Heart left ventricle (tissue), 16 donors: Measurements from ENCODE around the gene ROR1. TPM values are rescaled to one million over a fixed set of nuclear protein-coding genes. Genes with fewer than 3 reads are reported as not detected.
"Not testable (repeated sequence)": the region's sequence is repeated elsewhere in the genome, so short reads cannot be mapped to it uniquely, and the experiment has no call there.

ENCODE experiments used
- ATAC-seq, 4 donors: fragments of 200-7000 bp; cut with Tn5 transposase; one replicate each; pipeline ENCODE4 v1.9.1; 2020 to 2022; ENCODE audit warnings: moderate library complexity in 4 of 4, mild to moderate bottlenecking in 3 of 4, moderate number of reproducible peaks in 1 of 4
- DNase-seq, 5 donors: peaks; one replicate each; pipeline ENCODE4 v3.0.0-alpha.2; 2020
- H3K27ac ChIP-seq, 12 donors: fragments of 200-600 bp; sonication (generic) in 4 of 12; one replicate each; pipeline versions ENCODE4 v1.5.0 to v1.8.0; 2016 to 2022; ENCODE audit warnings: mild to moderate bottlenecking in 2 of 12
- H3K27me3 ChIP-seq, 9 donors: fragments of 200-600 bp; sonication (generic) in 2 of 9; one replicate each; pipeline versions ENCODE4 v1.5.1 to v1.8.0; 2016 to 2022; ENCODE audit warnings: mild to moderate bottlenecking in 3 of 9
- H3K36me3 ChIP-seq, 9 donors: fragments of 200-600 bp; sonication (generic) in 2 of 9; one replicate each; pipeline versions ENCODE4 v1.5.0 to v1.8.0; 2018 to 2022; ENCODE audit warnings: mild to moderate bottlenecking in 2 of 9
- H3K4me1 ChIP-seq, 12 donors: fragments of 200-600 bp; sonication (generic) in 4 of 12; one replicate each; pipeline versions ENCODE4 v1.5.0 to v1.8.0; 2016 to 2022; ENCODE audit warnings: mild to moderate bottlenecking in 3 of 12
- H3K4me3 ChIP-seq, 12 donors: fragments of 200-600 bp; sonication (generic) in 4 of 12; one replicate each; pipeline versions ENCODE4 v1.5.0 to v1.8.0; 2017 to 2022; ENCODE audit warnings: mild to moderate bottlenecking in 9 of 12, moderate library complexity in 4 of 12
- H3K9me3 ChIP-seq, 12 donors: fragments of 200-600 bp; sonication (generic) in 4 of 12; one replicate each; pipeline versions ENCODE4 v1.5.0 to v1.8.0; 2016 to 2022; ENCODE audit warnings: mild to moderate bottlenecking in 1 of 12
- POLR2A ChIP-seq, 2 donors: fragments of 450-650 bp; IDR thresholded peaks; one replicate each; pipeline ENCODE4 v1.6.1; 2017; ENCODE audit warnings: antibody characterized with exemption in 2 of 2, mild to moderate bottlenecking in 2 of 2, moderate library complexity in 2 of 2
- WGBS, 4 donors: extraction: QIAGEN DNeasy Blood & Tissue Kit in 2 of 4; methylation state at CpG; one replicate each; pipeline versions ENCODE4 v1.1.5 to v1.1.7; 2013 to 2018; 5-methylcytosine and 5-hydroxymethylcytosine counted together
- intact Hi-C, 10 donors: fragments of 100-400 bp; cut with DNase I; formaldehyde crosslinking; loops; one replicate each; pipeline versions ENCODE4 v1.11.1 to v1.14.2; 2022
- polyA plus RNA-seq, 2 donors: library from polyadenylated mRNA; stranded (reverse); fragments of 200-250 nt; gene quantifications; one replicate each; pipeline ENCODE4 v1.2.3, GENCODE V29; 2013
- total RNA-seq, 9 donors: library from RNA; depleted of rRNA in 2 of 9; stranded (reverse); fragments of >200 nt in 2 of 9; fragmentation: NEBNext Ultra II Directional in 3 of 9; extraction: Animal tissue kit (Norgen Biotek cat#: 25700) in 3 of 9; gene quantifications; one replicate each; pipeline versions ENCODE4 v1.1.0 to v1.2.4, GENCODE V29; 2016 to 2023
- TF ChIP-seq, protein P1 (sequence below), 12 donors: fragments of 200-600 bp; sonication (generic) in 4 of 12; IDR thresholded peaks; one replicate each; pipeline versions ENCODE4 v1.5.0 to v1.8.0; 2018 to 2022; ENCODE audit warnings: antibody characterized with exemption in 12 of 12, mild to moderate bottlenecking in 5 of 12
- donor health status: ischemic (EF 13 %, LVEDD 7.1; RV severe dilation, severe dysfunction).
- donor health status: healthy with polysubstance abuse.
- donor health status: DM: no; HTN: yes; CAD: no.
- donor health status: DM: no; HTN: no; CAD: no.
- donor health status: ischemic (EF 25% LVEDD 6.9; RV normal size, moderate dysfunction).
- donor health status: ischemic (EF 25% LVEDD 5.7; RV mildly dilated, moderate dysfunction).
- donor health status: healthy.
- donor health status: DM: yes; HTN: yes; CAD: no.
- donor health status: ischemic (EF 35%, LVEDD 5.7; RV mildly dilated, moderate dysfunction).
- donor health status: nonischemic (EF 11% LVEDD 7.7; RV severe dilation, severe dysfunction).
- donor health status: DM: yes; HTN: yes; CAD: no.
- donor health status: PGD.
- donor health status: ischemic (EF 29% LVEDD 5.4; RV normal size, mild dysfunction).
- donor health status: nonischemic (EF 23%, LVEDD 6.1; RV moderate dilation, normal function).

The ROR1 gene
- total and polyA plus RNA-seq, 11 donors, result 4.1 to 35.3 (median 19.3) TPM

DNA sequence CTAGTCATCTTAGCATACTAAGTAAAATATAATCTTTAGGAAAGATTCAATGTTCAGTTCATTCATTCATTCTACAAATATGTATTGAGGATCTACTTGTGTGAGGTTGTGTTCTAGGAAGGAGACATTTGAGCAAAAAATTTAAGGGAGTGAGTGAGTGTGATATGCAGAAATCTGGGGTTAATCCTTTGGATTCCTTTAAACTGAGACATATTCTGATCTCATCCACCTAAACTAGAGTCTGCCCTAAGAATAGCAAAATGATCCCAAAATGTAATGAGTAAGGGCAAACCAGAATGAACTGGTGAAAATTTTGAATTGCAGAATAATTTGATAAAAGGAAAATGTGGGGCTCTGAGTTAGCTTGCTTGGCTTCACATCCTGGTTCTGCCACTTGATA is 438.2 kb downstream of the ROR1 start:
- DNase-seq (no peak), ATAC-seq (no peak)
- TF ChIP-seq, protein P1, sequence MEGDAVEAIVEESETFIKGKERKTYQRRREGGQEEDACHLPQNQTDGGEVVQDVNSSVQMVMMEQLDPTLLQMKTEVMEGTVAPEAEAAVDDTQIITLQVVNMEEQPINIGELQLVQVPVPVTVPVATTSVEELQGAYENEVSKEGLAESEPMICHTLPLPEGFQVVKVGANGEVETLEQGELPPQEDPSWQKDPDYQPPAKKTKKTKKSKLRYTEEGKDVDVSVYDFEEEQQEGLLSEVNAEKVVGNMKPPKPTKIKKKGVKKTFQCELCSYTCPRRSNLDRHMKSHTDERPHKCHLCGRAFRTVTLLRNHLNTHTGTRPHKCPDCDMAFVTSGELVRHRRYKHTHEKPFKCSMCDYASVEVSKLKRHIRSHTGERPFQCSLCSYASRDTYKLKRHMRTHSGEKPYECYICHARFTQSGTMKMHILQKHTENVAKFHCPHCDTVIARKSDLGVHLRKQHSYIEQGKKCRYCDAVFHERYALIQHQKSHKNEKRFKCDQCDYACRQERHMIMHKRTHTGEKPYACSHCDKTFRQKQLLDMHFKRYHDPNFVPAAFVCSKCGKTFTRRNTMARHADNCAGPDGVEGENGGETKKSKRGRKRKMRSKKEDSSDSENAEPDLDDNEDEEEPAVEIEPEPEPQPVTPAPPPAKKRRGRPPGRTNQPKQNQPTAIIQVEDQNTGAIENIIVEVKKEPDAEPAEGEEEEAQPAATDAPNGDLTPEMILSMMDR (IDR thresholded peaks at IDR 0.05), result no peak
- TF ChIP-seq POLR2A (IDR thresholded peaks at IDR 0.05), result no peak
- H3K27ac ChIP-seq, result no peak overlapping the region
- H3K27me3 ChIP-seq, result no peaks in the 10 kb centered on the region
- no peak overlapping the region for H3K4me3 ChIP-seq
- intact Hi-C loops, result no loop called here
- H3K4me1 ChIP-seq, result no peaks in the 10 kb centered on the region
- no peaks in the 10 kb centered on the region for H3K36me3 ChIP-seq
- H3K9me3 ChIP-seq, result no peaks in the 10 kb centered on the region

DNA sequence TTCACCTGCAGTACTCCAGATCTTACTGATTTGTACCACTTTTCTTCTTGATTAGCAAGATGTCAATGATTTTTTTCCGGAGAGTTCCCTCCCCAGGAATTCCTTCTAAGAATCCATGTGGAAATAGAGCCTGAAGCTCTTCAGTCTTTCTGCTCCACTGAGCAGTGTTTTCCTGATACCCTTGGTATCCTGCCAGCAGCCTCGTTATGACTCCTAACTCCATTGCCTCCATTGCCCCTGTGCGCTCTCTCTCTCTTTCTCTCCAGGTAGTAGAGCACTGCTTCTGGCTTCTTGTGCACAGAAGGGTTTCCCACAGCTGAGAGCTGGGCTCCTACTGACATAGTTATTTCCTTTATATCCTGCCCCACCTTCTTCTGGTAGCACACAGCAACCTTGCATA is 441.8 kb downstream of the ROR1 start:
- DNase-seq, result no peak
- WGBS, 4 donors, result 75 to 85% (median 83%) methylated on average over 3 of the region's 3 CpGs
- Histone ChIP-seq H3K4me3 (no peak overlapping the region), H3K9me3 (no peaks in the 10 kb centered on the region), H3K36me3 (no peaks in the 10 kb centered on the region), H3K27me3 (no peaks in the 10 kb centered on the region), H3K4me1 (no peaks in the 10 kb centered on the region), H3K27ac (no peak overlapping the region)
- TF ChIP-seq POLR2A (IDR thresholded peaks at IDR 0.05), result no peak
- TF ChIP-seq, protein P1 (IDR thresholded peaks at IDR 0.05), result no peak
- no peak for ATAC-seq
- intact Hi-C loops, result no loop called here

DNA sequence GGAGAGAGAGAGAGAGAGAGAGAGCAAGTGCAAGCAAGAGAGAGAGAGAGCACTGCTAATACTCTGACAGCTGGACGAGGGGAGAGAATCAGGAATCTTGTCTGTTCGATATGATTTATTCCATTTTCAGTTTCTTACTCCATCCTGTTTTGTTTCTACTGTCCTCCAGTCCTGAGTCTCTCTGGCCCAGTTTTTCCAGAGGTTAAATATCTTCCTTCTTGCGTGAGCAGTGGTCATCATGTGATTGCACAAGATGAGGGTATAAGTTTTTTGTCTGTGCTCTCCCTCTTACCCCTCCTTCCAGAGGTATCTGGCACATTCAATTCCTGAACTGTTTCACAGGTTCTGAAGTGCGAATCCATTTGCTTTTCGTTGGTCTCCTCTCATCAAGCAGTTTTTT is 446.4 kb downstream of the ROR1 start:
- H3K36me3 ChIP-seq, result no peaks in the 10 kb centered on the region
- H3K27ac ChIP-seq, result no peak overlapping the region
- no peaks in the 10 kb centered on the region for H3K9me3 ChIP-seq
- TF ChIP-seq POLR2A (IDR thresholded peaks at IDR 0.05), result no peak
- TF ChIP-seq, protein P1 (IDR thresholded peaks at IDR 0.05), result no peak
- no peaks in the 10 kb centered on the region for H3K27me3 ChIP-seq
- no peak for ATAC-seq
- 69 to 81% (median 74%) methylated on average over 5 of the region's 5 CpGs for WGBS, 4 donors
- no peak for DNase-seq
- no peak overlapping the region for H3K4me3 ChIP-seq
- H3K4me1 ChIP-seq, result no peaks in the 10 kb centered on the region
- intact Hi-C loops, result no loop called here

DNA sequence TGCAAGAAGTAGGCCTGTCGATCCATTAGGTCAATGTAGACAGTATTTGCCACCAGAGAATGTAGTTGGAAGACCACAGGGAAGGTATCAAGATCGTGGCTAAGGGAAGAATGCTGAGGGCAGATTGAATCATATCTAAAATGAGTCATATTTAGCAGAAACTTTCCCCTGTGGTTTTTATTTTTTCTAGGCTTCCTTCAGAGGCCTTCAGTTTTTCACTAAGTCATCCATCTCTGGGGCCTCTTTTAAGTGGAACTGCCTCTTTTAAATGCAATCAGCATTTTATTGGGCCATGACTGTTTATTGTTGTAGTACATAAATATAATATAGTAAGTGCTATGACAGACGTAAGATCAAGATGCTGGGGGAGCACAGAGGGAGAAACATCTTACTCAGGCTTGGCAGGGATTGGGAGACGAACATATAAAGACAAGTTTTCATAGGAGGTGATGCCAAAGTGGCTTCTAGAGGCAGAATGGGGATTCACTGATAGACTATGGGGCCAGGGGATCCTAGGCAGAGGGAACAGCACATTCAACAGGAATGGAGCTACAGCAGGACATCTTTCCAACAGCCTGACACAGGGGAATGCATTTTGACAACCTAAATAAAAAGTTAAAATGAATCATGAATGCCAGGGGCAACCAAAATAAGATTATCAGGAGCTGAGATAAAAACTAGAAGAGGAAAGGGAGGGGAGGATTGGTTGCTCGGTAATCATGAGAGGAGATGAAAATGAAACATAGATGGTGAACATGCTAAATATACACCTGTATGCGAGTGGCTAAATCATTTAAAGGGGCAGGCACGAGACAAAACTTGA is 449.7 kb downstream of the ROR1 start:
- peak overlapping the region in 1 of 12 donors; percentile 13 for H3K27ac ChIP-seq
- WGBS, 4 donors, result 66 to 68% (median 67%) methylated on average over 7 of the region's 7 CpGs
- DNase-seq (no peak), ATAC-seq (no peak)
- intact Hi-C loops, result no loop called here
- no peaks in the 10 kb centered on the region for H3K27me3 ChIP-seq
- H3K36me3 ChIP-seq, result no peaks in the 10 kb centered on the region
- H3K4me1 ChIP-seq, result no peaks in the 10 kb centered on the region
- TF ChIP-seq, protein P1 (IDR thresholded peaks at IDR 0.05), result no peak
- no peak for TF ChIP-seq POLR2A (IDR thresholded peaks at IDR 0.05)
- H3K9me3 ChIP-seq, result no peaks in the 10 kb centered on the region
- no peak overlapping the region for H3K4me3 ChIP-seq

DNA sequence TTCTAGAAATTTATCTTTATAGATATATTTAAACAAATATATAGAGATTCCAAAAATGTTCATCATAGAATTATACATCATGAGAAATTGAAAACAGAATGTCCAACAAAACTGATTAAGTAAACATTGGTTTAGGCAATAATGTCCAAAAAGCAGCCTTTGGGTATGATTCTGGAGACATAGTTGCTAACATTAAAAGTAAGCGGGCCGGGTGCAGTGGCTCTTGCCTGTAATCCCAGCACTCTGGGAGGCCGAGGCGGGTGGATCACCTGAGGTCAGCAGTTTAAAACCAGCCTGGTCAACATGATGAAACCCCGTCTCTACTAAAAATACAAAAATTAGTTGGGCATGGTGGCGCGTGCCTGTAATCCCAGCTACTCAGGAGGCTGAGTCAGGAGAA is 450.4 kb downstream of the ROR1 start:
- H3K27me3 ChIP-seq, H3K36me3 ChIP-seq, H3K4me3 ChIP-seq, ATAC-seq, H3K27ac ChIP-seq, intact Hi-C loops, H3K9me3 ChIP-seq, DNase-seq, H3K4me1 ChIP-seq: not testable (repeated sequence)
- WGBS, 4 donors, result 91 to 97% (median 94%) methylated on average over 7 of the region's 7 CpGs
